Prostate gland (tissue), 2 donors: ENCODE measurements around the gene AFDN.

Experiments used
- CTCF ChIP-seq, 4 experiments: fragments of 200-600 bp in 2 of 4; fragments of 450-650 bp in 2 of 4; sonication (generic) in 2 of 4; IDR thresholded peaks; 1 replicate in 3 of 4; 2 replicates in 1 of 4; pipeline ENCODE4 v1.5.1; 2016 to 2019; ENCODE audit warnings: antibody characterized with exemption in 4 of 4, mild to moderate bottlenecking in 2 of 4, moderate library complexity in 2 of 4
- POLR2A ChIP-seq: fragments of 450-650 bp; IDR thresholded peaks from one replicate; pipeline ENCODE4 v1.6.1; 2016; ENCODE audit warnings: antibody characterized with exemption, mild to moderate bottlenecking

GRCh38 chr6:168004945-168005344, 178.2 kb downstream of the AFDN start:
- no peak for TF ChIP-seq CTCF (IDR thresholded peaks at IDR 0.05)
- TF ChIP-seq POLR2A, result no peak
